Upper lobe of left lung (tissue), 4 donors: ENCODE results near the gene HNRNPC.

Experiments
- CTCF ChIP-seq, 6 experiments: fragments of 450-650 bp in 4 of 6; fragments of 200-600 bp in 2 of 6; sonication (generic) in 2 of 6; IDR thresholded peaks; one replicate each; pipeline ENCODE4 v1.5.1; 2016 to 2019; ENCODE audit warnings: antibody characterized with exemption in 6 of 6
- EP300 ChIP-seq, 4 donors: sonication (generic); formaldehyde crosslinking; IDR thresholded peaks; one replicate each; pipeline ENCODE4 v1.5.1; 2017; ENCODE audit warnings: antibody characterized with exemption in 4 of 4, control low read depth in 2 of 4
- POLR2A ChIP-seq, 4 donors: fragments of 450-650 bp; IDR thresholded peaks; one replicate each; pipeline ENCODE4 v1.5.1; 2016 to 2017; ENCODE audit warnings: antibody characterized with exemption in 4 of 4, mild to moderate bottlenecking in 2 of 4
- POLR2AphosphoS5 ChIP-seq, 2 donors: sonication (generic); formaldehyde crosslinking; IDR thresholded peaks; one replicate each; pipeline ENCODE4 v1.5.1; 2017; ENCODE audit warnings: antibody characterized with exemption in 2 of 2

GRCh38 chr14:21258005-21258888, 11.0 kb downstream of the HNRNPC start:
- TF ChIP-seq EP300 (IDR thresholded peaks at IDR 0.05) (no peak), POLR2AphosphoS5 (IDR thresholded peaks at IDR 0.05) (no peak), CTCF (IDR thresholded peaks at IDR 0.05) (no peak), POLR2A (IDR thresholded peaks at IDR 0.05) (no peak)
